Endometrial microvascular endothelial cells (primary cell): ENCODE measurements around the gene NPPC. TPM values are rescaled to one million over a fixed set of nuclear protein-coding genes. Genes with fewer than 3 reads are reported as not detected.
"Not testable (repeated sequence)": the region's sequence is repeated elsewhere in the genome, so short reads cannot be mapped to it uniquely, and the experiment has no call there.

ENCODE experiments used
- in situ Hi-C: cut with HindIII; loops from 2 replicates; pipeline ENCODE4 v1.10.0; 2017; ENCODE audit warnings: low sequenced_read_pairs, low pct_unique_long_range_greater_than_20kb; ENCODE audit errors: inconsistent ontology term
- total RNA-seq: library from RNA; depleted of rRNA; stranded (reverse); fragments of >200 nt; gene quantifications from one replicate; pipeline ENCODE4 v1.2.3, GENCODE V29; 2015; ENCODE audit errors: inconsistent ontology term

The NPPC gene
- total RNA-seq, 1 donor from 2014 or later: not detected

GRCh38 chr2:231923951-231924888 is 2.0 kb downstream of the NPPC start:
- in situ Hi-C loops: no loop called here

GRCh38 chr2:231923010-231923344 is 3.2 kb downstream of the NPPC start:
- in situ Hi-C loops: no loop called here

- in situ Hi-C loops: no loop called here
These were observed 3.7 kb downstream of the NPPC start for GRCh38 chr2:231922311-231923009.

GRCh38 chr2:231920795-231921194 is 5.4 kb downstream of the NPPC start:
- in situ Hi-C loops: no loop called here

GRCh38 chr2:231920366-231920765 is 5.8 kb downstream of the NPPC start:
- in situ Hi-C loops: no loop called here

- in situ Hi-C loops: no loop called here
These were observed 6.7 kb downstream of the NPPC start for GRCh38 chr2:231919341-231920035.

GRCh38 chr2:231918501-231919330 is 7.5 kb downstream of the NPPC start:
- in situ Hi-C loops: no loop called here

GRCh38 chr2:231917280-231918066 is 8.7 kb downstream of the NPPC start:
- in situ Hi-C loops: no loop called here

GRCh38 chr2:231914077-231914690 is 12.0 kb downstream of the NPPC start:
- in situ Hi-C loops: no loop called here

GRCh38 chr2:231911381-231911780 is 14.8 kb downstream of the NPPC start:
- in situ Hi-C loops: no loop called here

GRCh38 chr2:231910771-231911170 is 15.4 kb downstream of the NPPC start:
- in situ Hi-C loops: no loop called here

- in situ Hi-C loops: not testable (repeated sequence)
These were observed 16.0 kb downstream of the NPPC start for GRCh38 chr2:231910161-231910560.

GRCh38 chr2:231909631-231910030 is 16.6 kb downstream of the NPPC start:
- in situ Hi-C loops: no loop called here

GRCh38 chr2:231908584-231908983 is 17.6 kb downstream of the NPPC start:
- in situ Hi-C loops: no loop called here

- in situ Hi-C loops: no loop called here
These were observed 18.4 kb downstream of the NPPC start for GRCh38 chr2:231907765-231908164.

GRCh38 chr2:231905026-231905425 is 21.2 kb downstream of the NPPC start:
- in situ Hi-C loops: no loop called here

- in situ Hi-C loops: no loop called here
These were observed 22.0 kb downstream of the NPPC start for GRCh38 chr2:231904161-231904611.

- in situ Hi-C loops: no loop called here
These were observed 23.6 kb downstream of the NPPC start for GRCh38 chr2:231902598-231902997.
